Heart right ventricle (tissue), 16 donors: ENCODE measurements around the gene TSTD2. TPM values are rescaled to one million over a fixed set of nuclear protein-coding genes. Genes with fewer than 3 reads are reported as not detected.

Experiments
- ATAC-seq, 8 donors: fragments of 200-7000 bp; cut with Tn5 transposase; one replicate each; pipeline ENCODE4 v1.9.1; 2020; ENCODE audit warnings: mild to moderate bottlenecking in 8 of 8, moderate library complexity in 8 of 8, moderate number of reproducible peaks in 1 of 8
- DNase-seq, 2 donors: peaks; one replicate each; pipeline ENCODE4 v3.0.0-alpha.2; 2020
- H3K27ac ChIP-seq, 10 donors: fragments of 200-600 bp; sonication (generic) in 2 of 10; one replicate each; pipeline versions ENCODE4 v1.5.0 to v1.8.0; 2020 to 2022; ENCODE audit warnings: mild to moderate bottlenecking in 3 of 10
- H3K27me3 ChIP-seq, 7 donors: fragments of 200-600 bp; one replicate each; pipeline ENCODE4 v1.8.0; 2021 to 2022; ENCODE audit warnings: mild to moderate bottlenecking in 2 of 7
- H3K36me3 ChIP-seq, 9 donors: fragments of 200-600 bp; sonication (generic) in 1 of 9; one replicate each; pipeline versions ENCODE4 v1.5.0 to v1.8.0; 2020 to 2022; ENCODE audit warnings: mild to moderate bottlenecking in 2 of 9
- H3K4me1 ChIP-seq, 9 donors: fragments of 200-600 bp; sonication (generic) in 1 of 9; one replicate each; pipeline versions ENCODE4 v1.5.0 to v1.8.0; 2020 to 2022; ENCODE audit warnings: mild to moderate bottlenecking in 4 of 9
- H3K4me3 ChIP-seq, 10 donors: fragments of 200-600 bp; sonication (generic) in 2 of 10; one replicate each; pipeline versions ENCODE4 v1.5.0 to v1.8.0; 2020 to 2022; ENCODE audit warnings: mild to moderate bottlenecking in 7 of 10, moderate library complexity in 2 of 10
- H3K9me3 ChIP-seq, 11 donors: fragments of 200-600 bp in 10 of 11; sonication (generic) in 2 of 11; one replicate each; pipeline versions ENCODE4 v1.5.0 to v1.8.0; 2013 to 2022; ENCODE audit warnings: mild to moderate bottlenecking in 2 of 11, control low read depth in 1 of 11, moderate library complexity in 1 of 11
- CTCF ChIP-seq, 9 donors: fragments of 200-600 bp; sonication (generic) in 2 of 9; IDR thresholded peaks; one replicate each; pipeline versions ENCODE4 v1.5.0 to v1.8.0; 2021 to 2022; ENCODE audit warnings: antibody characterized with exemption in 9 of 9, mild to moderate bottlenecking in 5 of 9, moderate library complexity in 1 of 9
- WGBS, 2 donors: extraction: QIAGEN DNeasy Blood & Tissue Kit; methylation state at CpG; one replicate each; pipeline ENCODE4 v1.1.7; 2013; ENCODE audit warnings: inconsistent platforms in 1 of 2; 5-methylcytosine and 5-hydroxymethylcytosine counted together
- intact Hi-C, 10 donors: fragments of 100-400 bp; cut with DNase I; formaldehyde crosslinking; loops; one replicate each; pipeline versions ENCODE4 v1.11.1 to v1.14.2; 2022
- polyA plus RNA-seq, 2 donors: library from polyadenylated mRNA; stranded (reverse); fragments of 200-250 nt; gene quantifications; one replicate each; pipeline ENCODE4 v1.2.3, GENCODE V29; 2013
- total RNA-seq, 10 donors: library from RNA; stranded (reverse); fragmentation: NEBNext Ultra II Directional in 3 of 10; extraction: Animal tissue kit (Norgen Biotek cat#: 25700) in 3 of 10; gene quantifications; one replicate each; pipeline versions ENCODE4 v1.2.1 to v1.2.4, GENCODE V29; 2021 to 2023
- donor health status: Arrhythmogenic right ventricular cardiomyopathy.
- donor health status: ischemic (EF 13 %, LVEDD 7.1; RV severe dilation, severe dysfunction).
- donor health status: healthy with polysubstance abuse.
- donor health status: DM: no; HTN: yes; CAD: no.
- donor health status: DM: no; HTN: no; CAD: no.
- donor health status: ischemic (EF 25% LVEDD 6.9; RV normal size, moderate dysfunction).
- donor health status: ischemic (EF 25% LVEDD 5.7; RV mildly dilated, moderate dysfunction).
- donor health status: healthy.
- donor health status: DM: yes; HTN: yes; CAD: no.
- donor health status: Ischemic cardiomyopathy.
- donor health status: ischemic (EF 35%, LVEDD 5.7; RV mildly dilated, moderate dysfunction).
- donor health status: nonischemic (EF 11% LVEDD 7.7; RV severe dilation, severe dysfunction).
- donor health status: DM: yes; HTN: yes; CAD: no.
- donor health status: PGD.
- donor health status: ischemic (EF 29% LVEDD 5.4; RV normal size, mild dysfunction).
- donor health status: nonischemic (EF 23%, LVEDD 6.1; RV moderate dilation, normal function).

TSTD2 gene
- total and polyA plus RNA-seq, 12 donors, result 8.5 to 29.4 (median 22.8) TPM

- TF ChIP-seq CTCF (IDR thresholded peaks at IDR 0.05), result peak in 1 of 9 donors; percentile 14
- H3K4me3 ChIP-seq, result peak overlapping the region; percentile 49 to 98 (median 94)
- no peaks in the 10 kb centered on the region for H3K9me3 ChIP-seq
- peak overlapping the region; percentile 93 to 99 (median 96) for H3K27ac ChIP-seq
- intact Hi-C loops, result loop anchor here in 1 of 10 donors (10.0 kb wide), 1 partner anchor 631 kb away; no protein-coding TSS in a partner anchor
- H3K36me3 ChIP-seq, result no peaks in the 10 kb centered on the region
- WGBS, 2 donors, result 0% methylated on average over 43 of the region's 43 CpGs
- no peak for DNase-seq
- ATAC-seq, result peak in 1 of 8 donors; percentile 1
- H3K4me1 ChIP-seq, result peaks cover 2 to 78% (median 59%) of the 10 kb centered on the region in 9 donors
- H3K27me3 ChIP-seq, result no peaks in the 10 kb centered on the region
These were observed 807 bp upstream of the TSTD2 start for GRCh38 chr9:97633859-97634490.

GRCh38 chr9:97632248-97632984 is 752 bp downstream of the TSTD2 start:
- Histone ChIP-seq H3K36me3 (peaks cover 0 to 2% (median 0%) of the 10 kb centered on the region in 9 donors), H3K27me3 (no peaks in the 10 kb centered on the region), H3K27ac (peak overlapping the region; percentile 93 to 99 (median 96)), H3K4me3 (peak overlapping the region; percentile 49 to 98 (median 94)), H3K4me1 (peaks cover 2 to 78% (median 60%) of the 10 kb centered on the region in 9 donors), H3K9me3 (no peaks in the 10 kb centered on the region)
- DNase-seq (peak; percentile 30 to 63), ATAC-seq (peak; percentile 3 to 19 (median 12))
- no peak for TF ChIP-seq CTCF (IDR thresholded peaks at IDR 0.05)
- 1 to 2% methylated on average over 27 of the region's 27 CpGs for WGBS, 2 donors
- intact Hi-C loops, result loop anchor here in 1 of 10 donors (10.0 kb wide), 1 partner anchor 632 kb away; no protein-coding TSS in a partner anchor

GRCh38 chr9:97630591-97630990 is 2.6 kb downstream of the TSTD2 start:
- ATAC-seq (no peak), DNase-seq (no peak)
- H3K4me1 ChIP-seq, result peaks cover 0 to 69% (median 48%) of the 10 kb centered on the region in 9 donors
- TF ChIP-seq CTCF (IDR thresholded peaks at IDR 0.05), result no peak
- no peak overlapping the region for H3K27ac ChIP-seq
- no peak overlapping the region for H3K4me3 ChIP-seq
- H3K27me3 ChIP-seq, result no peaks in the 10 kb centered on the region
- H3K9me3 ChIP-seq, result no peaks in the 10 kb centered on the region
- intact Hi-C loops, result loop anchor here in 1 of 10 donors (10.0 kb wide), 1 partner anchor 634 kb away; no protein-coding TSS in a partner anchor
- H3K36me3 ChIP-seq, result peaks cover 0 to 20% (median 0%) of the 10 kb centered on the region in 9 donors

GRCh38 chr9:97629156-97629555 is 4.0 kb downstream of the TSTD2 start:
- Histone ChIP-seq H3K9me3 (no peaks in the 10 kb centered on the region), H3K4me1 (peaks cover 0 to 55% (median 33%) of the 10 kb centered on the region in 9 donors), H3K27me3 (no peaks in the 10 kb centered on the region), H3K4me3 (no peak overlapping the region), H3K27ac (peak overlapping the region in 6 of 10 donors; percentile 14 to 53 (median 47)), H3K36me3 (peaks cover 0 to 34% (median 0%) of the 10 kb centered on the region in 9 donors)
- no peak for TF ChIP-seq CTCF (IDR thresholded peaks at IDR 0.05)
- ATAC-seq (no peak), DNase-seq (no peak)
- intact Hi-C loops, result loop anchor here in 1 of 10 donors (10.0 kb wide), 1 partner anchor 774 kb away; the partner anchor contains the start of gene ZNF782
